Measurements from ENCODE around the gene DTX2.
A peak's percentile ranks its signal among the peaks of the same experiment; 100 is the strongest.
"Not testable (repeated sequence)": the region's sequence is repeated elsewhere in the genome, so short reads cannot be mapped to it uniquely, and the experiment has no call there.

The DTX2 gene

DNA sequence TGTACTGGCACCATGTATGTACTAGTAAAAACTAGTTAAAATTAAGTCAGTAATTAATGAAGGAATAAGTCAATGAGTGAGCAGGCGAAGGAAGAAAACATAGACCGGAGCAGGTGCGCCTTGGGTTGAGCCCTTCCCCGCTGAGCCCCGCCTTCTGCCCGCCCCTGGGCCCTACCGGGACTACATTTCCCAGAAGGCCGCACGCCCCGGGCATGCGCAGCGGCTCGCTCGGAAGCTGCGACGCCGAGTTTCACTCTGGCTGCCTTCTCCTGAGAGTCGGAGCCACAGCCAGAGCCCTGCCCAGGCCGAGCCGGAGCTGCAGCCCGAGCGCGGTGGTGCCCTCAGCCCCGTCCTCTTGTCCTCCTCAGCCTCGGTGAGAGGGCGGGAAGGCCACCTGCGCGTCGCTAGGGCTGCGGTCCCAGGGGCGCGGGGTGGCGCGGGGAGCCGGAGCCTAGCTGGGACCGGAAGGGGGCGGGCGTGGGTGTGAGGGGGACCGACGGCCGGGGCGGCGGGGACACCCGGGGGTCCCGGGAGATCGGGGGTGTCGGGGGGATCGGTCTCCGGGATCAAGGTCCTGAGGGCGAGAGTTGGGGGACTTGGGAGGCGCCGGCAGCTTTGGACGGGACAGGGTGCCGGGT, at the start of gene DTX2:
TSS of gene DTX2 (plus strand) at position 246 of the 638 bp plus-strand sequence. CDS start 18,801 bp downstream, outside the sequence.
- DNase-seq (ENCODE audit: low read depth, low spot score): not testable (repeated sequence)

DNA sequence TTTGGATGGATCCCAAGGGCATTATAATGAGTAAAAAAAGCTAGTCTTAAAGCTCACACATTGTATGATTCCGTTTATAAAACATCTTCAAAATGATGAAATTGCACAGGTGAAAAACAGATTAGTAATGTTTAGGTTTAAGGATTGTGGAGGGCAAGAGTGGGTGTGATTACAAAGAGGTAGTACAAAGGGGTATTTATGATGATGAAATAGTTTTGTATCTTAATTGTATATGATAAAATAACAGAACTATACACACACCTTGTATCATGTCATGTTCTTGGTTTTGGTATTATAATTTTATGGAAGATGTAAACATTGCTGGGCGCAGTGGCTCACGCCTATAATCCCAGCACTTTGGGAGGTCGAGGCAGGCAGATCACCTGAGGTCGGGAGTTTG, 49.3 kb upstream of the DTX2 start:
- no peak for DNase-seq (ENCODE audit: low read depth, low spot score)

DNA sequence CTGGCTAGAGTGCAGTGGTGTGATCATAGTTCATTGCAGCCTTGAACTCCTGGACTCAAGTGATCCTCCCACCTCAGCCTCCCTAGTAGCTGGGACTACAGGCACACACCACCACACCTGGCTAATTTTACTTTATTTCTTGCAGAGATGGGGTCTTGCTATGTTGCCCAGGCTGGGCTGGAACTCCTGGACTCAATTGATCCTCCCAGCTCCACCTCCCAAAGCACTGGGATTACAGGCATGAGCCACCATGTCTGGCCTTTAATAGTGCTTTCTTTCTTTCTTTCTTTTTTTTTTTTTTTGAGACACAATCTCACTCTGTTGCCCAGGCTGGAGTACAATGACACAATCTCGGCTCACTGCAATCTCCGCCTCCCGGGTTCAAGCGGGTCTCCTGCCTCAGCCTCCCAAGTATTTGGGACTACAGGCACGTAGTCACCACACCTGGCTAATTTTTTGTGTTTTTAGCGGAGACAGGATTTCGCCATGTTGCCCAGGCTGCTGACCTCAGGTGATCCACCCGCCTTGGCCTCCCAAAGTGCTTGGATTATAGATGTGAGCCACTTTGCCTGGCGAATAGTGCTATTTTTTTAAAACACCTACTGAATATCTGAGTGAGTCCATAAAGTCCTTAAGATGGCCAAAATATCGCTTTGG, 43.7 kb upstream of the DTX2 start:
- DNase-seq (ENCODE audit: low read depth, low spot score): not testable (repeated sequence)

DNA sequence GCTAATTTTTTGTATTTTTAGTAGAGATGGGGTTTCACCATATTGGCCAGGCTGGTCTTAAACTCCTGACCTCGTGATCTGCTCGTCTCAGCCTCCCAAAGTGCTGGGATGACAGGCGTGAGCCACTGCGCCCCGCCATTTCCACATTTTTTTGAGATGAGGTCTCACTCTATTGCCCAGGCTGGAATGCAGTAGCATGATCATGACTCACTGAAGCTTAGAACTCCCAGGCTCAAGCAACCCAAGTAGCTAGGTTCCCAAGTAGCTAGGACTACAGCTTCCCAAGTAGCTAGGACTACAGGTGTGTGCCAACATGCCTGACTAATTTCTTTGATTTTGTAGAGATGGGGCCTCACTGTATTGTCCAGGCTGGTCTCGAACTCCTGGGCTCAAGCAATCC, 40.4 kb upstream of the DTX2 start:
- peak; percentile 68 for DNase-seq (ENCODE audit: low read depth, low spot score)

DNA sequence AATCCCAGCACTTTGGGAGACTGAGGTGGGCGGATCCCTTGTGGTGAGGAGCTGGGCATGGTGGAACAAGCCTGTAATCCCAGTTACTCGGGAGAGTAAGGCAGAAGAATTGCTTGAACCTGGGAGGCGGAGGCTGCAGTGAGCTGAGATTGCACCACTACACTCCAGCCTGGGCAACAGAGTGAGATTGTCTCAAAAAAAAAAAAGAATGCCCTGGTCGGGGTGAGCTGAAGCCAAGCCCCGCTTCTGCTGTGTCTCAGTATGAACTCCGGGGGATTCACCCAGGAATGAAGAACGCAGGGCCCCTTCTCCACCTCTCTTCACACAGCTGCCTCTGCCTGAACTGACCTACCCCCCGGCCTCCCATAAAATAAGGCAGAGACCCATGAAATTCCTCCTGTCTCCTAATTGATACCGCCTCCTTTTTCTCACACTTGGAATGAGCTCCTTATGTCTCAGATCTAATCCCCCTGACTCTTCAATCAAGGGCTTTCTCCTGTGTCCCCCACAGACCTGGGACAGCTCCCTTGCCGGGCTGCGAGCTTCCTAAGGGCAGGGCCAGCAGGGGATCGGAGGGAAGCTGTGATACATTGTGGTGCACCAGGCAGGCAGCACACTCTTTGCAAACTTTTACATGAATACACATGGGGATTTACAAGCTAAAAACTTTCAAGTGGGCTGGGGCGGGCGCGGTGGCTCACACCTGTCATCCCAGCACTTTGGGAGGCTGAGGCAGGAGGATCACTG, 37.7 kb upstream of the DTX2 start:
- DNase-seq (ENCODE audit: low read depth, low spot score): peak; percentile 63

DNA sequence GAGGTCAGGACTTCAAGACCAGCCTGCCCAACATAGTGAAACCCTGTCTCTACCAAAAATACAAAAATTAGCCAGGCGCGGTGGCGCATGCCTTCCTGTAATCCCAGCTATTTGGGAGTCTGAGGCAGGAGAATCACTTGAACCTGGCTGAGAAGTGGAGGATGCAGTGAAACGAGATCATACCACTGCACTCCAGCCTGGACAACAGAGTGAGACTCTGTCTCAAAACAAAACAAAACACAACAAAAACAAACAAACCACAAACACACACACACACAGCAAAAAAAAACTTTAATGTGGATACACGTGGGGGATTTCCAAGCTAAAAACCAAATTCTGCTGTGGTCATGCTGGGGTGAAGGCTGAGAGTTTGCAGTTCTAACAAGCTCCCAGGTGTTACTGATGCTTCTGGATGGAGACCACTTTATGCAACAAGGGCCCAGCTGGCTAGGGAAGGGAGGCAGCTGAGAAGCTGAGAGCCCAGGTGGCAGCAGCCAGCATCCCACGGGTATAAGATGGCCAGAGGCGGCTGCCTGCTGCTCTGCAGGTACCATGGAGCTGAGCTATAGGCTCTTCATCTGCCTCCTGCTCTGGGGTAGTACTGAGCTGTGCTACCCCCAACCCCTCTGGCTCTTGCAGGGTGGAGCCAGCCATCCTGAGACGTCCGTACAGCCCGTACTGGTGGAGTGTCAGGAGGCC, 36.9 kb upstream of the DTX2 start, which contains the start of gene ZP3:
TSS of gene ZP3 (plus strand) at position 538 of the 699 bp plus-strand sequence. CDS start at position 553, 15 bp downstream.
- DNase-seq (ENCODE audit: low read depth, low spot score): no peak

DNA sequence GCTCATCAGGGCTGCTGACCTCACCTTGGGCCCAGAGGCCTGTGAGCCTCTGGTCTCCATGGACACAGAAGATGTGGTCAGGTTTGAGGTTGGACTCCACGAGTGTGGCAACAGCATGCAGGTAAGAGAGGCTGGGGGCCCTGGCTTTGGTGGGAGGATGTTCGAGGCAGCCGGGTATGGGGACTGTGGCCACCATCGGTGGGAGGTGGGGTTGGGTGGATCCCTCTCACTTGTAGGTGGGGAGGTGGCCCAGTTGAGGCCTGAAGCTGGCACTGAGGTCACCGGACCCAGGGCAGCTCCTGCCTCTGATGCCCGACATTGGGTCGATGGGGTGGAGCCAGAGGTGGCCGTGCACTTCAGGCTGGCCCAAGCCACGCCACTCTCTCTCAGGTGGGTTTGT, 36.4 kb upstream of the DTX2 start:
- no peak for DNase-seq (ENCODE audit: low read depth, low spot score)

DNA sequence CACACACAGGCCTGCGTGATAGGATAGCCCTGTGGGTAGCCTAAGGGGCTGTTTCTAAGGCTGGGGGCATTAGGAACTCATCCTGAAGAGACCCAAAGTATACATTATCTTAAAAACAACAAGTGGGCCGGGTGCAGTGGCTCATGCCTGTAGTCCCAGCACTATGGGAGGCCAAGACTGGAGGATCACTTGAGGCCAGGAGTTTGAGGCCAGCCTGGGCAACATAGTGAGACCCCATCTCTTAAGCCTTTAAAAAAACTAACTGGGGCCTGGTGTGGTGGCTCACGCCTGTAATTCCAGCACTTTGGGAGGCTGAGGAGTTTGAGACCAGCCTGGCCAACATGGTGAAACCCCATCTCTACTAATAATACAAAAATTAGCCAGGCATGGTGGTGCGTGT, 36.0 kb upstream of the DTX2 start:
- not testable (repeated sequence) for DNase-seq (ENCODE audit: low read depth, low spot score)

DNA sequence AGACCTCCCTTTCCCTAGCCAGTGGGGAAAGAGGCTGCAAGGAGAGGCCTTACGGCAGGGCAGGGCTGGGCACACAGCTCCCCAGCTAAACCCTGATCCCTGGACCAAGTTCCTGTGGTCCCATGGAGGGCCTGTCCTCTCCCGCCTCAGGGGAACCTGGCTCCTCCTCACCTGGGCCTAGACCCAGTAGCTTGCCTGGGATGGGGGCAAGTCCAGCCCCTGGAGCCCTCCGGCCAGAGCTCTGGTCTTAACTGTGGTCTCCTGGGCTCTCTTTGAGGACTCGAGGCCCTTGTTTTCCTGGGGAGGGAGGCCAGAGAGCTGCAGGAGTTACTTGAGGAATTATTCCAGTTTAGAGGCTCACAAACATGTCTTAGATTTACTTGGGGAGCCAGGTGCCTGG, 35.3 kb upstream of the DTX2 start:
- no peak for DNase-seq (ENCODE audit: low read depth, low spot score)

DNA sequence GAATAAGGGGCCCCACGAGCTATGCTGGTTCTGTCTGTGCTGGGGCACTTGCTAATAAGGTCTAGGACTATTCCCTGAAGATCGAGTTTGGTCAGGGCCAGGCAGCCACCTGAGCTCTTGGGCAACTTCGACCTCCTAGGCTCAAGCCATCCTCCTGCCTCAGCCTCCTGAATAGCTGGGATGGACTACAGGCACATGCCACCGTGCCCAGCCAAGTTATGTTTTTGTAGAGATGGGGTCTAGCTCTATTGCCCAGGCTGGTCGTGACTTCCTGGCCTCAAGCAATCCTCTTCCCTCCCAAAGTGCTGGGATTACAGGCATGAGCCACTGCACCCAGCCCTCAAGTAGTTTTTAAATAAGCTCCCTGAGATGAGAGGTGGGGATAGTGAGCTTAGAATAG, 33.9 kb upstream of the DTX2 start:
- no peak for DNase-seq (ENCODE audit: low read depth, low spot score)

DNA sequence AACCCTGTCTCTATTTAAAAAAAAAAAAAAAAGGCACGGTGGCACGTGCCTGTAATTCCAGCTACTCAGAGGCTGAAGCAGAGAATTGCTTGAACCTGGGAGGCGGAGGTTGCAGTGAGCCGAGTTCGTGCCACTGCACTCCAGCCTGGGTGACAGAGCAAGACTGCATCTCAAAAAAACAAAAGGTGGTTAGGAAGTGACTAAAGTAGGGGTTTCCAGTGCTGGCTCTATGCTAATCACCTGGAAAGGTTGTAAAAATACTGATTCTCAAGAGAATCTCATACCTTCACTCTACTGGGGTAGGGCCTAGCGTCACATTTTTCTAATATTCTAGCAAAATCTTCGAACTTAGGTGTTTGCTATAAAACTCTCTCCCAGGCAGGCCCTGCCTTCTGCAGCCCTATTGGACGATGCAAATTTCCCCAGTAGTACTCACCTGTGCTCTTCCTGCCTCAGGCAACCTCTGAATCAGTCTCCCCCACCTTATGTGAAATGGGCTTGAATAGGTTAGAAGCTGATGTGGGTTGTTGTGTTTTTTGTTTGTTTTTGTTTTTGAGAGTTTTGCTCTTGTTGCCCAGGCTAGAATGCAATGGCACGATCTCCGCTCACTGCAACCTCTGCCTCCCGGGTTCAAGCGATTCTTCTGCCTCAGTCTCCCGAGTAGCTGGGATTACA, 33.2 kb upstream of the DTX2 start:
- peak; percentile 20 for DNase-seq (ENCODE audit: low read depth, low spot score)

DNA sequence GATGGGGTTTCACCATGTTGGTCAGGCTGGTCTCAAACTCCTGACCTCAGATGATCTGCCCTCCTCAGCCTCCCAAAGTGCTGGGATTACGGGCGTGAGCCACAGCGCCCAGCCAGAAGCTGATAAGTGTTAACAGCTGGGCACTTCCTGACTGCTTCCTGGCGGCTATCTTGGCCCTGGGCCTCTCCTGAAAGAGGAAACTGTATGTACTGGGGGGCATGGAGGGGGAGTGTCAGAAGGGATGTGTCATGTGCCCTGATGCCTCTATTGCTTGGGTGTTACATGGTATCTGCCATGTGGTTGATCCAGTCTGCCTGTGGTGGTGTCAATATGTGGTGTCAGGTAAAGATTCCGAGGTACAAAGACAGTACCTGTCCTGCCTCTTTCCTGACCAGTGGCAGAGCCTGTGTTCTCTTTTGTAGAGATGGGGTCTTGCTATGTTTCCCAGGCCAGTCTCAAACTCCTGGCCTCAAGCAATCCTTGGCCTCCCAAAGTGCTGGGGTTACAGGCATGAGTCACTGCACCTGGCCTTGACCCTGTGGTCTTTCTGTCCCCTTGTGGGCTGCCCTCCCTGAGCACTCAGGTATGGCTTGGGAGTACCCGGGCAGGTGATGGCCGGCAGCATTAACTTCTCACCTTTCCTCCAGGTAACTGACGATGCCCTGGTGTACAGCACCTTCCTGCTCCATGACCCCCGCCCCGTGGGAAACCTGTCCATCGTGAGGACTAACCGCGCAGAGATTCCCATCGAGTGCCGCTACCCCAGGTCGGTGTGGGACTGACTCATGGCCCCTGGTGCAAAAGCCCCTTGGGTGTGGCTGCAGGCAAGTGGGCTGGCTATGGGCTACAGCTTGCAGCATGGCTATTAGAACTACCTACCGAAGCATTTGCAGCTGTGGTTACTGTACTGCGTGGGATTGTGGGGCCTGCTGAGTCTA, 32.4 kb upstream of the DTX2 start:
- peak; percentile 37 for DNase-seq (ENCODE audit: low read depth, low spot score)

DNA sequence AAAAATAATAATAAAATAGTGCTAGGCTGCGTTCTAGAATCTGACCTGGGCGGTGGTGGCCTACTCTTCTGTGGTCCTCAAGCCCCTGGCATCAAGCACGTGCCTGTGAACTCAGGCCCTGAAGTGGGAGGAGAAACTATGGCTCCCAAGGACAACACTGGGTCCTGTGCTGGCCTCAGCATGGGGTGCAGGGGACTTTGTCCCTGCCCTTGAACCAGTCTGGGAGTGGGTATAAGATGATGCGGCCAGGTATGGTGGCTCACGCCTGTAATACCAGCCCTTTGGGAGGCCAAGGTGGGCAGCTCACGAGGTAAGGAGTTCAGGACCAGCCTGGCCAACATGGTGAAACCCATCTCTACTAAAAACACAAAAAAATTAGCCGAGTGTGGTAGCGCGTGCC, 31.3 kb upstream of the DTX2 start:
- no peak for DNase-seq (ENCODE audit: low read depth, low spot score)

DNA sequence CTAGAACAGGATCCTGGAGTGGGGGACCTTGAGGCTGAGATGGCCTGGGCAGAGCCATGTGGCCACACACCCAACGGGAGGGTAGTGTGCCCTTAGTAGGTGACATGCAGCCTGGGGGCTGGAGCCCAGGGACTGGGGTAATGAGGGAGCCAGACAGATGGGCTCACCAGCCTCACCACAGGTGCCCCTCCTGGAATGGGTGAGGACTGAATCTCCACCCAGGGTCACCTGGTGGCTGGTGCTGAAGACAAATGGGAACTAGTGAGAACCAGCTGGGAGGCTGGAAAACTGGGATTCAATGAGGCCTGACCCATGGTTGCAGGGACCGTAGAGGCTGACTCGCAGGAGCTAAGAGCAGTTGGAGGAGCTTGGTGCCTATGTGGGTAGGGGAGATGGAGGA, 30.7 kb upstream of the DTX2 start:
- DNase-seq (ENCODE audit: low read depth, low spot score): no peak

DNA sequence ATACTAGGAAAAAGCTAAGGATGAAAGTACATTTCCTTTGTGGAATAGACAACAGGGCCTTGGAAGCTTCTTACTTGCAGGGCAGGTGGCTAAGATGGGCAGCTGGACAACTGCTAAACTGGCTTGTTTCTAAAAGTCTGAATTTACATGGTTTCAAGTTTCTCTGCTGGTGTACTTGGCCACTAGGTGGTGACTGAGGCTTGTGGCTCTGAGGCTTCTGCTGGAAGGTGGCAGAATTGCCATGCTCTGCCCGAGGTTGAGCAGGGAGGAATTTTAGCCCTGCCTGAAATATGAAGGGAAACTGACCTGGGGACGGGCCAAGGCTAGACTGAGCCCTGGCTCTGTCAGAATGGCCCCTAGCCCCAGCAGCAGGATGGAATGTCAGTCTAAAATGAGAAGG, 23.6 kb upstream of the DTX2 start:
- peak; percentile 82 for DNase-seq (ENCODE audit: low read depth, low spot score)

DNA sequence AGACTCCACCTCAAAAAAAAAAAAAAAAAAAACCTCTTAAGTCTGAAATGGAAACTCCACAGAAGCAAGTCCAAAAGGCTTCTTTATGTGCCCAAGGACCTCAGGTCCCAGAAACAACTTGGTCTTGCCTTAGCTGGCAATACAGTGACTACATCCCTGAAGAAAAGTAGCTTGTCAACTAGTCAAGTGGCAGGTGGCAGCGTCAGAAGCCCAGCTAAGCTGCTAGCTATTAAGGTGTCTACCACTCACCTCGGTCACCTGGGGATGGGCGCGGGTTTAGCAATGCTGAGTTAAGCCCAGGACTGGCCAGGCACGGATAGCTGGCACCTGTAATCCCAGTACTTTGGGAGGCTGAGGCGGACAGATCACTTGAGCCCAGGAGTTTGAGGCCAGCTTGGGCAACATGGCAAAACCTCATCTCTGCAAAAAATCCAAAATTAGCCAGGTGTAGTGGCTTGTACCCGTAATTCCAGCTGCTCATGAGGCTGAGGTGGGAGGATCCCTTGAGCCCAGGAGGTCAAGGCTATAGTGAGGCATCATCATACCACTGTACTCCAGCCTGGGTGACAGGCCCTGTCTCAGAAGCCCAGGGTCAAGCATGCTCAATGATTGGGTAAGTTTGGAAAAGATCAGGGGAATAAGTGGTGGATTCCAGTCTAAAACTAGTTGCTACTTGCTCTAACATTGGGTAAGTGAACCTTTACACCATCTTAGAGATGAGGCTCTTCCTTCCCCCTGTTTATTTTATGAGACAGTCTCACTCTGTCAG, 22.2 kb upstream of the DTX2 start:
- DNase-seq (ENCODE audit: low read depth, low spot score): not testable (repeated sequence)

DNA sequence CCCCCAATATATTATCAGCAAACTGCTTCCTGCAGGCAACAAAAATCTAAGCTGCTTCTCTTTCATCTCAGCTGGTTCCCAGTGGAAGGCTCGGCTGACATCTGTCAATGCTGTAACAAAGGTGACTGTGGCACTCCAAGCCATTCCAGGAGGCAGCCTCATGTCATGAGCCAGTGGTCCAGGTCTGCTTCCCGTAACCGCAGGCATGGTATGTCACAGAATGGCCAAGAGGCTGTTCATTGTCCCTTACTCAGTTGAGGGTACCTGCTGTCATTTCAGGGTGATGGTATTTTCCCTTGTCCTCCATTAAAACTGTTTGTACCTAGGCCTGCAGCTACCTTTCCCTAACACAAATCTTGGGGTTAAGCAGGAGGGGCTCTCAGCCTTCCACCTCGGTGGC, 21.1 kb upstream of the DTX2 start:
- not testable (repeated sequence) for DNase-seq (ENCODE audit: low read depth, low spot score)

DNA sequence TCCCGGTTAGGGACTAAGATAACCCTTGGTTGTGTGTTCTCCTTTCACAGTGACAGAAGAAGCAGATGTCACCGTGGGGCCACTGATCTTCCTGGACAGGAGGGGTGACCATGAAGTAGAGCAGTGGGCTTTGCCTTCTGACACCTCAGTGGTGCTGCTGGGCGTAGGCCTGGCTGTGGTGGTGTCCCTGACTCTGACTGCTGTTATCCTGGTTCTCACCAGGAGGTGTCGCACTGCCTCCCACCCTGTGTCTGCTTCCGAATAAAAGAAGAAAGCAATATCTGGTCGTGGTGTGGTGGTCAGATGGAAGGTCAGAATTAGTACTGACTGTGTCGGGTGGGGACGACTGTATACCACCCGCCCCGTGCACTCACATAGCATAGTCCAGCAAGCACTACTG, 19.7 kb upstream of the DTX2 start:
- not testable (repeated sequence) for DNase-seq (ENCODE audit: low read depth, low spot score)

DNA sequence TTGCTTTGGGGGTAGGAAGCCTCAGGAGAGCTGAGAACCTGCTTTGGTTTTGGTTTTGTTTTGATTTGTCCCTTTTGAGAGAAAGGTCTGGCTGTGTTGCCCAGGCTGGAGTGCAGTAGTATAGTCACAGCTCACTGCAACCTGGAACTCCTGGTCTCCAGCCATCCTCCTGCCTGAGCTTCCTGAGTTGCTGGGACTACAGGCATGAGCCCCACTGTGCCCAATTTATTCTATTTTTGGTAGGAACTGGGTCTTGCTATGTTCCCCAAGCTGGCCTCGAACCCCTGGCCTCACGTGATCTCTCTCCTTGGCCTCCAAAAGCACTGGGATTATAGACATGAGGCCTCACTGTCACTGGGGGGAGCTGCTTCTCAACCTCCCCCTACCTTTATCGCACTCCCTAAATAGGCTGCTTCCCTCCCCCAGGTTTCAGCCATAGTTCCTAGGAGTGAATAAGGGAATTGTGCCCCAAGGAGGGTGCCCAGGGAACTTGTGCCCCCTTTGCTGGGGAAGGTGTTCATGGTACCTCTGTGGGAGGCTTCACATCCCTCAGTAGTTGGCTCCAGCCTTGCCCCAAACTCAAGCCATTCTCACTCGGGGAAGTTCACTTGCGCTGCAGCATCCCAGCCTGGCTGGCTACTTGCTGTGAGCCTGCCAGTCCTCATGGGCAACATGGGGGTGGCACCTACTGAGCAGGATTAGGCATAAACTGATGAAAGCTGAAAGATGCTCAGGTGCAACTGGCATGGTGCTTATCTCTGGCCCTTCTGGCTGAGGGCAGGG, 18.7 kb upstream of the DTX2 start:
- not testable (repeated sequence) for DNase-seq (ENCODE audit: low read depth, low spot score)

Measured in ELF-1 (cell line).